Stimulated activated naive CD8-positive, alpha-beta T cell treated with anti-CD3 and anti-CD28 coated beads, Interleukin-15, Interleukin-2, amounts not matched to agents 100 ng/mL and 50 ng/mL, for 24 hours (primary cell): ENCODE results near the gene FGF4.

ENCODE experiments used
- H3K27ac Mint-ChIP-seq: one replicate; pipeline ENCODE4 v1.8.0; 2021; ENCODE audit warnings: mild to moderate bottlenecking, mixed read lengths
- H3K27me3 Mint-ChIP-seq: one replicate; pipeline ENCODE4 v1.8.0; 2021; ENCODE audit warnings: mixed read lengths
- H3K36me3 Mint-ChIP-seq: one replicate; pipeline ENCODE4 v1.8.0; 2021; ENCODE audit warnings: low read depth, mixed read lengths
- H3K4me1 Mint-ChIP-seq: one replicate; pipeline ENCODE4 v1.8.0; 2021; ENCODE audit warnings: low read depth, mixed read lengths
- H3K4me3 Mint-ChIP-seq: one replicate; pipeline ENCODE4 v1.8.0; 2021; ENCODE audit warnings: mild to moderate bottlenecking, mixed read lengths
- H3K9me3 Mint-ChIP-seq: one replicate; pipeline ENCODE4 v1.8.0; 2021; ENCODE audit warnings: mixed read lengths

Gene FGF4

GRCh38 chr11:69730500-69730899, 44.6 kb downstream of the FGF4 start:
- Mint-ChIP-seq H3K27ac (no peak overlapping the region), H3K4me3 (no peak overlapping the region), H3K27me3 (peaks cover 28% of the 10 kb centered on the region), H3K9me3 (peaks cover 6% of the 10 kb centered on the region), H3K36me3 (no peaks in the 10 kb centered on the region), H3K4me1 (no peaks in the 10 kb centered on the region)

GRCh38 chr11:69729252-69729651, 45.9 kb downstream of the FGF4 start:
- Mint-ChIP-seq H3K9me3 (peaks cover 6% of the 10 kb centered on the region), H3K27me3 (peaks cover 34% of the 10 kb centered on the region), H3K4me1 (no peaks in the 10 kb centered on the region)

DNA sequence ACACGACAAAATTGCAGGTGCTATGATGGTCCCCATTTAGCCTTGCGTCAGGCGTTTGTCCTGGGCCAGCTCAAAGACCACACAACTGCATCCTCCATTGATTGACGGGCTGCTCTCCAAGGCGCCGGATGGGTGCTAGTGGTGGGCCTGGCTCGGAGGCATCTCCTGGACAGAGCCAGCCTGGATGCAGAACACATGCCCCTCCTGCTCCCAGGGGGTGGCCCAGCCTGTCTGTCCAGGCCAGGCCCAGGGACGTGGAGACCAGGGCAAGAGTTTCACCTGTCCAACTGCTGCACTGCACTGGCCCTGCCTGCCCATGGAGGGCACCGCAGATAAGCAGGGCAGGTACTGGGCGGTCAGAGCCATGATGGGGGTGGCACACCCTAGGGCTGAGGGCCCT, 47.9 kb downstream of the FGF4 start:
- Mint-ChIP-seq H3K9me3 (no peaks in the 10 kb centered on the region), H3K36me3 (no peaks in the 10 kb centered on the region), H3K27me3 (peaks cover 44% of the 10 kb centered on the region), H3K4me1 (no peaks in the 10 kb centered on the region), H3K4me3 (no peak overlapping the region), H3K27ac (no peak overlapping the region)

More at GRCh38 chr11:69729252-69729651, 45.9 kb downstream of the FGF4 start:
- no peaks in the 10 kb centered on the region for H3K36me3 Mint-ChIP-seq
- no peak overlapping the region for H3K27ac Mint-ChIP-seq
- no peak overlapping the region for H3K4me3 Mint-ChIP-seq

DNA sequence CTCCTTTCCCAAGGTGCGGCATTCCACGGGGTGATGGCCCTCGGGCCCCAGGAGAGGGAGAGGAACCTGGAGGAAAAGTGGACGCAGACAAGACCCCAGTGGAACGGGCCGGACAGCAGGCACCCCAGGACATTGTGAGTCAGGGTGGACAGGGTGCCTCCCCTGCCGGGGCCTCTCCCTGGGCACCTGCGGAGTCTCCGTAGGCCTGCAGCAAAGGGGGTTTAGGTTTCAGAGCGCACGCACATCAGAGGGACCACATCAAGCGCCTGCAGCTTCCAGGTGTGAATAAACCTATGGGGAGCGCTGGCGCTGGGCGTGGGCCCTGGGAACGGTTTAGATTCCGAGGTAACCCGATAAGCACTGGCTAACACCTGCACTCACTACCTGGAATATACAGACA, 48.7 kb downstream of the FGF4 start:
- H3K27ac Mint-ChIP-seq: no peak overlapping the region
- no peaks in the 10 kb centered on the region for H3K4me1 Mint-ChIP-seq
- no peak overlapping the region for H3K4me3 Mint-ChIP-seq
- H3K36me3 Mint-ChIP-seq: no peaks in the 10 kb centered on the region
- H3K9me3 Mint-ChIP-seq: no peaks in the 10 kb centered on the region
- H3K27me3 Mint-ChIP-seq: peaks cover 44% of the 10 kb centered on the region

- Mint-ChIP-seq H3K36me3 (no peaks in the 10 kb centered on the region), H3K9me3 (no peaks in the 10 kb centered on the region), H3K27ac (no peak overlapping the region), H3K4me3 (no peak overlapping the region), H3K4me1 (no peaks in the 10 kb centered on the region), H3K27me3 (peaks cover 47% of the 10 kb centered on the region)
Measured at GRCh38 chr11:69726019-69726418, 49.1 kb downstream of the FGF4 start.

DNA sequence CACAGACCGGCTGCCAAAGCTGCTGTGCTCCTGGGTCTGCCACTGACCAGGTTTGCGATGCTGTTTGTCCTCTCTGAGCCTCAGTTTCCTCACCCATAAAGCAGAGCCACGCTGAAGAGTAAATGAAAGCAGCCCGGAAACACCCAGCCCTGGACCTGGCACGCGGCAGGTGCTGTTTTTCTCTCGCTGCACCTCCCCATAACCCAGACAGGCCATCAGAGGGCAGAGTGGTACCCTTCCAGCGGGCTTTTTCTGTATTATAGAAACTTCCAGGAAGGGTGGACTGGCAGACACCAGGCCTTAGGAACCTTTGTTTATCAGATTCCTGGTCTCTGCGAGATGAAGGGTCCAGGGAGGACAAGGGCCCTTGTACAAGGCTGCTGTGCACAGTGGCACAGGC, 53.4 kb downstream of the FGF4 start:
- no peaks in the 10 kb centered on the region for H3K9me3 Mint-ChIP-seq
- no peaks in the 10 kb centered on the region for H3K4me1 Mint-ChIP-seq
- H3K27ac Mint-ChIP-seq: no peak overlapping the region
- peaks cover 57% of the 10 kb centered on the region for H3K27me3 Mint-ChIP-seq
- no peaks in the 10 kb centered on the region for H3K36me3 Mint-ChIP-seq
- H3K4me3 Mint-ChIP-seq: no peak overlapping the region

DNA sequence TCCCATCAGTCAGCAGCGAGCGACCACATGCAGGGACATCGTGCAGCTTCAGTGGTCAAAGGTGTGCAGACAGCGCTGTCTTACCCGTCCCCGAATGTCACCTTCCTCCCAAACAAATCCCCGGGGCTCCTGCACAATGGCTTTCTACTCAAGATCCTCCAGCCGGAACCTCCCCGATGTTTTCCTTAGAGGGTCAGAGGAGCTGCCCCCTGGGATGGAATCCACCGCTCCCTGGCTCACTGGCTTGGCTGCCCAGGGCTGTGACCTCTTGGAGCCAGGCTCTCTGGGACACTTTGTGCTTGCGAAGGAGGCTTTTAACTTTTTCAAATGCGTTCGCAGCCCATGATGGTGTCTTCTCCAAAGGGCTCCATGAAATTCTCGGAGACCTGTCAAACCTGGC, 54.0 kb downstream of the FGF4 start:
- Mint-ChIP-seq H3K4me1 (no peaks in the 10 kb centered on the region), H3K27ac (no peak overlapping the region), H3K36me3 (no peaks in the 10 kb centered on the region), H3K27me3 (peaks cover 56% of the 10 kb centered on the region), H3K9me3 (no peaks in the 10 kb centered on the region), H3K4me3 (no peak overlapping the region)
